ENCODE results near the gene COBLL1.

- TF ChIP-seq POLR2A (IDR thresholded peaks at IDR 0.05; ENCODE audit: low read depth, low read length) (no peak), ELK1 (IDR thresholded peaks at IDR 0.05; ENCODE audit: borderline replicate concordance, low read depth, low read length) (no peak), RCOR1 (IDR thresholded peaks at IDR 0.05; ENCODE audit: insufficient replicate concordance, low read length) (no peak), RAD21 (IDR thresholded peaks at IDR 0.05; ENCODE audit: low read length) (no peak), MXI1 (IDR thresholded peaks at IDR 0.05; ENCODE audit: borderline replicate concordance, low read depth, low read length) (no peak), RFX5 (IDR thresholded peaks at IDR 0.05; ENCODE audit: low read depth, low read length) (no peak), MAZ (IDR thresholded peaks at IDR 0.05; ENCODE audit: borderline replicate concordance, low read depth, low read length) (no peak), BHLHE40 (IDR thresholded peaks at IDR 0.05; ENCODE audit: low read depth, low read length) (no peak), NFE2L2 (IDR thresholded peaks at IDR 0.05; ENCODE audit: low read depth, low read length) (no peak), MAFK (IDR thresholded peaks at IDR 0.05; ENCODE audit: low read depth, low read length) (no peak), CEBPB (IDR thresholded peaks at IDR 0.05; ENCODE audit: low read depth, low read length) (no peak)
- TF ChIP-seq, protein P1, sequence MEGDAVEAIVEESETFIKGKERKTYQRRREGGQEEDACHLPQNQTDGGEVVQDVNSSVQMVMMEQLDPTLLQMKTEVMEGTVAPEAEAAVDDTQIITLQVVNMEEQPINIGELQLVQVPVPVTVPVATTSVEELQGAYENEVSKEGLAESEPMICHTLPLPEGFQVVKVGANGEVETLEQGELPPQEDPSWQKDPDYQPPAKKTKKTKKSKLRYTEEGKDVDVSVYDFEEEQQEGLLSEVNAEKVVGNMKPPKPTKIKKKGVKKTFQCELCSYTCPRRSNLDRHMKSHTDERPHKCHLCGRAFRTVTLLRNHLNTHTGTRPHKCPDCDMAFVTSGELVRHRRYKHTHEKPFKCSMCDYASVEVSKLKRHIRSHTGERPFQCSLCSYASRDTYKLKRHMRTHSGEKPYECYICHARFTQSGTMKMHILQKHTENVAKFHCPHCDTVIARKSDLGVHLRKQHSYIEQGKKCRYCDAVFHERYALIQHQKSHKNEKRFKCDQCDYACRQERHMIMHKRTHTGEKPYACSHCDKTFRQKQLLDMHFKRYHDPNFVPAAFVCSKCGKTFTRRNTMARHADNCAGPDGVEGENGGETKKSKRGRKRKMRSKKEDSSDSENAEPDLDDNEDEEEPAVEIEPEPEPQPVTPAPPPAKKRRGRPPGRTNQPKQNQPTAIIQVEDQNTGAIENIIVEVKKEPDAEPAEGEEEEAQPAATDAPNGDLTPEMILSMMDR (conservative IDR thresholded peaks at IDR 0.05; ENCODE audit: low read depth, low read length): no peak
- TF ChIP-seq, protein P2, sequence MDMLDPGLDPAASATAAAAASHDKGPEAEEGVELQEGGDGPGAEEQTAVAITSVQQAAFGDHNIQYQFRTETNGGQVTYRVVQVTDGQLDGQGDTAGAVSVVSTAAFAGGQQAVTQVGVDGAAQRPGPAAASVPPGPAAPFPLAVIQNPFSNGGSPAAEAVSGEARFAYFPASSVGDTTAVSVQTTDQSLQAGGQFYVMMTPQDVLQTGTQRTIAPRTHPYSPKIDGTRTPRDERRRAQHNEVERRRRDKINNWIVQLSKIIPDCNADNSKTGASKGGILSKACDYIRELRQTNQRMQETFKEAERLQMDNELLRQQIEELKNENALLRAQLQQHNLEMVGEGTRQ (IDR thresholded peaks at IDR 0.05; ENCODE audit: low read depth, low read length): no peak
Measured at GRCh38 chr2:164642946-164643555, 198.6 kb downstream of the COBLL1 start.
